ENCODE measurements around the gene OR4B1.

DNA sequence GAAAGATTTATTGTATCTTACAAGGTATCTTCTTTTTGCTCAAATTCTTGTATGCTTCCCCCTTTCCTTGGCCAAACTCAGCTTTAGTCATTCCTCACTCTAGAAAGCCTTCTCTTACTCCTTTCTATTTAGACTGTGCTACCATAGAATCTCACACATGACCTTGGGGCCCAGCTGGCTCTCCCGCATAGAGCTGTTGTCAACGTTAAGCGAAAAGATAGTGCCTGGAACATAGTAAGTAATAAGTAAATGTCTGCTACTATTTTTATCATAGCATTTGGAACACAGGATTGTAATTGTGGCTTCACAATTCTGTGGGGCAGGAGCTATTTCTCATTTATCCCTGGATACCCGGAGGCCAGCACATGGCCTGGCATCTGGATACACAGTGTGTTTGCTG, 38.9 kb upstream of the OR4B1 start:
- TF ChIP-seq, protein P1, sequence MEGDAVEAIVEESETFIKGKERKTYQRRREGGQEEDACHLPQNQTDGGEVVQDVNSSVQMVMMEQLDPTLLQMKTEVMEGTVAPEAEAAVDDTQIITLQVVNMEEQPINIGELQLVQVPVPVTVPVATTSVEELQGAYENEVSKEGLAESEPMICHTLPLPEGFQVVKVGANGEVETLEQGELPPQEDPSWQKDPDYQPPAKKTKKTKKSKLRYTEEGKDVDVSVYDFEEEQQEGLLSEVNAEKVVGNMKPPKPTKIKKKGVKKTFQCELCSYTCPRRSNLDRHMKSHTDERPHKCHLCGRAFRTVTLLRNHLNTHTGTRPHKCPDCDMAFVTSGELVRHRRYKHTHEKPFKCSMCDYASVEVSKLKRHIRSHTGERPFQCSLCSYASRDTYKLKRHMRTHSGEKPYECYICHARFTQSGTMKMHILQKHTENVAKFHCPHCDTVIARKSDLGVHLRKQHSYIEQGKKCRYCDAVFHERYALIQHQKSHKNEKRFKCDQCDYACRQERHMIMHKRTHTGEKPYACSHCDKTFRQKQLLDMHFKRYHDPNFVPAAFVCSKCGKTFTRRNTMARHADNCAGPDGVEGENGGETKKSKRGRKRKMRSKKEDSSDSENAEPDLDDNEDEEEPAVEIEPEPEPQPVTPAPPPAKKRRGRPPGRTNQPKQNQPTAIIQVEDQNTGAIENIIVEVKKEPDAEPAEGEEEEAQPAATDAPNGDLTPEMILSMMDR (IDR thresholded peaks at IDR 0.05): no peak
- TF ChIP-seq POLR2A (IDR thresholded peaks at IDR 0.05): no peak
